Brain microvascular endothelial cell (primary cell): ENCODE data around the gene TMEM8B.

Experiments
- DNase-seq: peaks from one replicate; pipeline ENCODE4 v3.0.0-alpha.2; 2020
- H3K27ac ChIP-seq: fragments of 250-450 bp; sonication (Bioruptor Pico); 2 replicates; pipeline ENCODE4 v1.5.1; 2020; ENCODE audit warnings: mild to moderate bottlenecking, moderate library complexity
- H3K27me3 ChIP-seq: fragments of 250-450 bp; sonication (Bioruptor Pico); replicated peaks from 2 replicates; pipeline ENCODE4 v1.5.1; 2020; ENCODE audit warnings: mild to moderate bottlenecking
- H3K36me3 ChIP-seq: fragments of 250-450 bp; sonication (Bioruptor Pico); replicated peaks from 2 replicates; pipeline ENCODE4 v1.5.1; 2020; ENCODE audit warnings: mild to moderate bottlenecking
- H3K4me3 ChIP-seq: 2 replicates; pipeline ENCODE4 v1.5.1; 2011; ENCODE audit warnings: low read depth, mild to moderate bottlenecking, control low read depth, low read length, moderate library complexity
- CTCF ChIP-seq: IDR thresholded peaks from 2 replicates; pipeline ENCODE4 v1.5.1; 2011; ENCODE audit warnings: low read depth, mild to moderate bottlenecking, moderate library complexity, low read length, control low read depth, inconsistent platforms; ENCODE audit errors: missing control alignments
- in situ Hi-C: cut with HindIII; loops from 2 replicates; pipeline ENCODE4 v1.10.0; 2017; ENCODE audit warnings: low sequenced_read_pairs, low pct_ligation_motif_present

TMEM8B gene

DNA sequence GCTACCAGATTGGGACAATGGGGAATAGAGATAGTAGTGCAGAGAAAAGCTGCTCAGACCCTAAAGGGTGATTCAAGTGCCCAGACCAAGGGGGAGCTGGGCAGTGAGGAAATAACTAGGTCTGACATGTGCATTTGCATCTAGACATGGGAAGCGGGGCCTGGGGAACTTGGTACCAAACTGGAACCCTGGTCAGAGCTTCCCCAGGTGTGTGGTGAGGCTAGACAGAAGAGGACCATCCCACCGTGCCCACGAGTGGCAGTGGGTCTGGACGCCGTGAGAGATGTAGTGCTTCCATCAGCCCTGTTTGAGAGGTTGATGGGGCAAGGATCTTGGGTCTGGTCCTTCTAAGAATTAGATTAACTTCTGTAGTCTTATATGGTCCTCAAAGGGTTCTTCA lies 7.6 kb downstream of the TMEM8B start:
- H3K27me3 ChIP-seq = no peaks in the 10 kb centered on the region
- no peak overlapping the region for H3K4me3 ChIP-seq
- H3K36me3 ChIP-seq = no peaks in the 10 kb centered on the region
- no peak for DNase-seq
- in situ Hi-C loops = no loop called here
- no peak for TF ChIP-seq CTCF
- no peak overlapping the region for H3K27ac ChIP-seq

DNA sequence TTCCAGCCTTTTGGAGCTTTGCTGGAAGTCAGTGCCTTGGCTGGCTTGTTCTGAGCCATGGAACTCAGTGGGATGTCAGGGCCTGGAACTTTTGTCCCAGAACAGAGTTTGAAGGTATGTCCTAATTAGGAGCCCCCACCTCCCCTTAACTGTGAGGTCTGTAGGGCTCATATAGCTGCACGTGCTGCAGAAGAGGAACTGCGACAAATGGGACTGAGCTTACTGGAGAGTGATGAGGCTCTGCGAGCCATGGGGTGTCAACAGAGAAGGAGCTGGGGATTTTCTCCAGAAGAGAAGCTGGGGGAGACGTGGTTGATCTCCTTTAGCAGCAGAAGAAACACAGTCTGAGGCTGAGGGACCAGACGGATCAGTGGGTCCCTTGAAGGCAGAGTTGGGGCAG lies 10.9 kb downstream of the TMEM8B start:
- no peak for DNase-seq
- in situ Hi-C loops = no loop called here
- Histone ChIP-seq H3K4me3 (no peak overlapping the region), H3K36me3 (no peaks in the 10 kb centered on the region), H3K27me3 (no peaks in the 10 kb centered on the region), H3K27ac (no peak overlapping the region)
- TF ChIP-seq CTCF = no peak

GRCh38 chr9:35840881-35841644 lies 12.0 kb downstream of the TMEM8B start:
- in situ Hi-C loops = no loop called here
- TF ChIP-seq CTCF = no peak

GRCh38 chr9:35841645-35841900 lies 12.5 kb downstream of the TMEM8B start:
- H3K4me3 ChIP-seq = no peak overlapping the region
- no peaks in the 10 kb centered on the region for H3K36me3 ChIP-seq
- no peak for TF ChIP-seq CTCF
- no peak overlapping the region for H3K27ac ChIP-seq
- in situ Hi-C loops = no loop called here
- H3K27me3 ChIP-seq = no peaks in the 10 kb centered on the region
- DNase-seq = no peak

More at GRCh38 chr9:35840881-35841644, 12.0 kb downstream of the TMEM8B start:
- no peak for DNase-seq
- Histone ChIP-seq H3K27me3 (no peaks in the 10 kb centered on the region), H3K4me3 (no peak overlapping the region), H3K36me3 (no peaks in the 10 kb centered on the region), H3K27ac (no peak overlapping the region)

DNA sequence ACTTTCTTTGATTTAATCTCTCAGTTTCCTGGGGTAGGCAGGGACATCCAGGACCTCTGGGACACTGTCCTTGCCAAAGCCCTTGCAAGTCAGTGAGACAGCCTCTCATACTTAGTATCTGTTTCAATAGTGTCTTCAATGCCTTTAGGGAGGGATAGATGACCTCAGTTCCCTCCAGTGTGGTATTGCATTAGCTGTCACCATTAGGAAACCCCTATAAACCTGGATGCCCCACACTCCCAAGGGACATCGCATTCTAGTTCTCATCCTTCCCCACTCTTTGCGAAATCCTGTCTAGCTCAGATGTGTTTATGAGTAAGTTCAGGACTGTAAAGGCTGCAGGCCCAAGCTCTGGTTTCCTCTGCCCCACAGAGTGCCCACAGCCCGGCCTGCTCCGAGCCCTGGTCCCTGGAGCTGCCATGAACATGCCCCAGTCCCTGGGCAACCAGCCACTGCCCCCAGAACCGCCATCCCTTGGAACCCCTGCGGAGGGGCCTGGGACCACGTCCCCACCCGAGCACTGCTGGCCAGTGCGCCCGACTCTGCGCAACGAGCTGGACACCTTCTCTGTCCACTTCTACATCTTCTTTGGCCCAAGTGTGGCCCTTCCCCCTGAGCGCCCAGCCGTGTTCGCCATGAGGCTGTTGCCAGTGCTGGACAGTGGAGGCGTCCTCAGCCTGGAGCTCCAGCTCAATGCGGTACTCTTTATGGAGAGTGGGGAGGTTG lies 13.2 kb downstream of the TMEM8B start:
- Histone ChIP-seq H3K36me3 (no peaks in the 10 kb centered on the region), H3K27me3 (no peaks in the 10 kb centered on the region), H3K27ac (no peak overlapping the region), H3K4me3 (no peak overlapping the region)
- no peak for DNase-seq
- in situ Hi-C loops = no loop called here
- no peak for TF ChIP-seq CTCF
